Measurements from ENCODE around the gene VPS26C.
"Not testable (repeated sequence)": the region's sequence is repeated elsewhere in the genome, so short reads cannot be mapped to it uniquely, and the experiment has no call there.

The VPS26C gene

DNA sequence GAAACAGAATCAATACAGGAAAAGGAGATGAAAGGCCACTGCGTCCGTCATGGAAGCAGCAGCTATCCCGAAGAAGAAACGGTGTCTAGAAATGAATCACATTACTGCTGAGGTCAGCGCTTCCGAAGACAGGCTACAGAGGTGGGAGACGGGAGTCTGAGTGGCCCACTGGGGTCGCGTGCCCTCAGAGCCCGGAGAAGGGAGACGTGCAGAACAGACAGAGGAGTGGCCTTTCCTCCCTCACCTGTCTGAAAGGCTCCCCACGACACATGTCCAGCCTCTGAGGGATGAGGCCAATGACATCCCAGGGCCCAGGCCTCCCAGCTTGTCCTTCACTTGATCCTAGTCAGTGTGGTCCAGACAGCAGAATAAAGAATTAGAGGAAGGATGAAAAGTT, 35.9 kb downstream of the VPS26C start:
- no peaks in the 10 kb centered on the region for H3K9me3 Mint-ChIP-seq
- H3K4me1 Mint-ChIP-seq (ENCODE audit: low read depth): no peaks in the 10 kb centered on the region
- intact Hi-C loops (cut with micrococcal nuclease): no loop called here
- H3K4me3 Mint-ChIP-seq: no peak overlapping the region
- no peaks in the 10 kb centered on the region for H3K27me3 Mint-ChIP-seq
- peaks cover 99% of the 10 kb centered on the region for H3K36me3 Mint-ChIP-seq (ENCODE audit: low read depth)
- H3K27ac Mint-ChIP-seq: no peak overlapping the region

DNA sequence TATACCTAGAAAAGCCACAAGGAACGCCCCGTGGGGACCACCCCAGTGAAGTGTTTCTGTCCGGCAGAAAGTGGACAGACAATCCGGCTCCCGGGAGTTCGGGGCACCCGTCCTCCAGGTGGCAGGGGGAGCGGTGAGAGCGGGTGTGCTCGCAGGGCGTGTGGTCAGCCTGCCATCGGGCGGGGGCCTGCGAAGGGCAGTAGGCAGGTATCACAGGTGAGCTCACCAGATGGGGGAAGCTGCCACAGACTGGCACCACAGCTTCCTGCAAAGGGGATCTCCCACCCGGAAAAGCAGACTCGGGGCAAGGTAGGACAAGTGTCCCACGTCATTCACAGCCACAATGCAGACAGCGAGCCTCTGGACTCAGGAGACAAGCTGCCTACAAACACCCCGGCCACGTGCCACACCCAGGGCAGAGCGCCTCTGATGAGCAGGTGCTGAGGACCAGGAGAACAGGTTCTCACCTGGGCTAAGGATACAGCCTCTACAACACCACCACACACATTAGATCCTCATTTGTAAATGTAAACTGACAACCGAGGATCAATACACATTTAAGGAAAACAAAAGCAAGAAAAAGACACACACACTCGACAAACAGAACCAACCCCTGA, 36.4 kb downstream of the VPS26C start:
- H3K27me3 Mint-ChIP-seq: no peaks in the 10 kb centered on the region
- H3K9me3 Mint-ChIP-seq: no peaks in the 10 kb centered on the region
- H3K4me1 Mint-ChIP-seq (ENCODE audit: low read depth): no peaks in the 10 kb centered on the region
- H3K36me3 Mint-ChIP-seq (ENCODE audit: low read depth): peaks cover 99% of the 10 kb centered on the region
- H3K27ac Mint-ChIP-seq: no peak overlapping the region
- intact Hi-C loops (cut with micrococcal nuclease): no loop called here
- H3K4me3 Mint-ChIP-seq: no peak overlapping the region

DNA sequence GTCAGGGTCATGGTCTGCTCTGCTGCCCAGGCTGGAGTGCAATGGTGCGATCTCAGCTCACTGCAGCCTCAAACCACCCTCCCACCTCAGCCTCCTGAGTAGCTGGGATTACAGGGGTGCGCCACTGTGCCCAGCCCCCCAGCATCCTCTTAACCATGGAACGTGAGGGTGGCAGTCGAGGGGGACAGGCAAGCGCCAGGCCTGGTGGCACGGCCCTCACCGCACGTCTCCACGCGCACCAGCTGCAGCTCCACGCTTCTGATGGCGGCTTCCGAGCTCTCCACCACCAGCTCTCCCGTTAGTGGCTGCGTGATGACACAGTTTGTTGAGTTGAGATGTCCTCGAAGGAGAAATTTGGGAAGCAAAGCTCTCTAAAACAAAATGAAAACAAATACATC, 39.1 kb downstream of the VPS26C start:
- Mint-ChIP-seq H3K27ac (no peak overlapping the region), H3K36me3 (ENCODE audit: low read depth) (peaks cover 100% of the 10 kb centered on the region), H3K4me3 (no peak overlapping the region), H3K27me3 (no peaks in the 10 kb centered on the region), H3K9me3 (no peaks in the 10 kb centered on the region), H3K4me1 (ENCODE audit: low read depth) (no peaks in the 10 kb centered on the region)
- intact Hi-C loops (cut with micrococcal nuclease): no loop called here

DNA sequence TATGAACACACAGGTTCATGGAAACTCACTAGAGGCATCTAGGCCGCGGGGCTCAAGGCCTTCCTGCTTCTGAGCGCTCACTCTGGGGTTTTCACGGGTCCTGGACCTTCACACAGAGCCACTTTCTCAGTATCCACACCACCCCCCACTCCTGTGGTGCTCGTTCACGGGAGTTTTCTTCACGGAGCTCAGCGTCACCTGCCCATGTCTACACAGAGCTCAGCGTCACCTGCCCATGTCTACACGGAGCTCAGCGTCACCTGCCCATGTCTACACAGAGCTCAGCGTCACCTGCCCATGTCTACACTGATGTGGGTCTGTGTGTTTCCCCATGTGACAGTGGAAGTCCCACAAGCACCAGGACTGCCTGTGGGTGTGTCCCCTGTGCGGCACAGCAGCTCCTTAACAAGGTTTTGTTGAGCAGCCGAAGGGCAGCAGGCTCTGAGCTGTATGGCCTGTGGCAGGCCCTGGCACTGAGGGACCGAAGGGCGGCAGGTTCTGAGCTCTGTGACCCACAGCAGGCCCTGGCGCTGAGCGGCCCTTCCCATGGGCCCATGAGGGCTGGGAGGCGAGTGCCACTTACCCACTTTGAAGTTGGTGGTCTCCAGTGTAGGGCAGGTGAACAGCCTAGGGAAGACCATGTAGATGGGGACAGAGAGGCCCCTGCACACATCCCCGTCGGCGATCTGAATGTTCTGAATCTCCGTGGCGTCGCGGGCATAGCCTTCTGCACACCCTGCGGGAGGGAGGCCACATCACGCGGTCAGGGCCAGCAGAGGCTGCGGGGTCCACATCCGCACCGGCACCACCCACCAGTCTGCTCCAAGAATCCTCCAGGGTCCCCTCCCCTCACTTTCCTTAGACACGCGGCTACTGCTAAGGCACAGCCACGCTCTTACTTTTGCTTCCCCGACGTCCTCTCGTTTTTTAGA, 39.8 kb downstream of the VPS26C start:
- Mint-ChIP-seq H3K27ac (no peak overlapping the region), H3K27me3 (no peaks in the 10 kb centered on the region), H3K4me3 (no peak overlapping the region), H3K9me3 (no peaks in the 10 kb centered on the region), H3K4me1 (ENCODE audit: low read depth) (no peaks in the 10 kb centered on the region), H3K36me3 (ENCODE audit: low read depth) (peaks cover 98% of the 10 kb centered on the region)
- intact Hi-C loops (cut with micrococcal nuclease): no loop called here

DNA sequence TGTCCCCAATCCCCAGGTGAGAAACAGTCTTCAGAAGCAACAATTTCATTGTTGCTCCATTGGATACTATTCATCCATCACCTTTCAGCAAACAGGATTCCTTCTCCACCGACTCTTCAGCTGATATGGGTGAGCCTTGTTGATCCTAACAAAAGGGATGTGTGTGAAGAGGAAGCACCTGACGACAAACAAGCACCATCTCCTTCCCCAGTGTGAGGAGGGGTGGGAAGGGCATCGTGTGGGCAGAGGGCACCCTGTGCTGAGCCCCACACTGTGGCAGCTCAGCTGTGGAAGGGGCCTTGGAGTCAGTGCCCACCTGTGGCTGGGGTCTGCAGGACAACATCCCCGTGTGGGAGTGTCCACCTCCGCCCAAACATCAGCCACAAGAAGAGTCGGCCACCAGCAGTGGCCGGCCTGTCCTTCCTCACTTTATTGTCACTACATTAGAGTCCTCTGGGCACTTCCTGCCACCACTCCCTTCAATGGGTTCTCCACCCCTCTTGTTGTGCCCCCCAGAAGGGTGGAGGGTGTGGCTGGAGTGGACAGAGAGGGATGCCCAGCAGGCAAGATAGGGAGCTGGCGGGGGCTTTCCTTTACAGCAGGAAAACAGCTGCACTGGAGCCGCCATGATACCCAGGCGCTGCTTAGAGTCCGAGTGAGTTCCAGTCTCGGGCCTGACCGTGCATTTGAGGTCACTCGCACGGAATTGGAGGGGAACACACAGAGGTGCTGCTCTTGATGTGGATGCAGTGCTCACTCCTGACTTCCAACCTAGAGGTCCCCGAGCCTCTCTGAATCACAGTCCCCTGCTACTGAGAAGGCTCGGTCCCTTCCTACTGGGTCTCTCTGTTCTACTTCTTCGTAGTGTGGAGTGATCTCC, 40.9 kb downstream of the VPS26C start:
- no peaks in the 10 kb centered on the region for H3K27me3 Mint-ChIP-seq
- intact Hi-C loops (cut with micrococcal nuclease): no loop called here
- H3K4me3 Mint-ChIP-seq: no peak overlapping the region
- peaks cover 87% of the 10 kb centered on the region for H3K36me3 Mint-ChIP-seq (ENCODE audit: low read depth)
- H3K9me3 Mint-ChIP-seq: no peaks in the 10 kb centered on the region
- H3K27ac Mint-ChIP-seq: no peak overlapping the region
- no peaks in the 10 kb centered on the region for H3K4me1 Mint-ChIP-seq (ENCODE audit: low read depth)

DNA sequence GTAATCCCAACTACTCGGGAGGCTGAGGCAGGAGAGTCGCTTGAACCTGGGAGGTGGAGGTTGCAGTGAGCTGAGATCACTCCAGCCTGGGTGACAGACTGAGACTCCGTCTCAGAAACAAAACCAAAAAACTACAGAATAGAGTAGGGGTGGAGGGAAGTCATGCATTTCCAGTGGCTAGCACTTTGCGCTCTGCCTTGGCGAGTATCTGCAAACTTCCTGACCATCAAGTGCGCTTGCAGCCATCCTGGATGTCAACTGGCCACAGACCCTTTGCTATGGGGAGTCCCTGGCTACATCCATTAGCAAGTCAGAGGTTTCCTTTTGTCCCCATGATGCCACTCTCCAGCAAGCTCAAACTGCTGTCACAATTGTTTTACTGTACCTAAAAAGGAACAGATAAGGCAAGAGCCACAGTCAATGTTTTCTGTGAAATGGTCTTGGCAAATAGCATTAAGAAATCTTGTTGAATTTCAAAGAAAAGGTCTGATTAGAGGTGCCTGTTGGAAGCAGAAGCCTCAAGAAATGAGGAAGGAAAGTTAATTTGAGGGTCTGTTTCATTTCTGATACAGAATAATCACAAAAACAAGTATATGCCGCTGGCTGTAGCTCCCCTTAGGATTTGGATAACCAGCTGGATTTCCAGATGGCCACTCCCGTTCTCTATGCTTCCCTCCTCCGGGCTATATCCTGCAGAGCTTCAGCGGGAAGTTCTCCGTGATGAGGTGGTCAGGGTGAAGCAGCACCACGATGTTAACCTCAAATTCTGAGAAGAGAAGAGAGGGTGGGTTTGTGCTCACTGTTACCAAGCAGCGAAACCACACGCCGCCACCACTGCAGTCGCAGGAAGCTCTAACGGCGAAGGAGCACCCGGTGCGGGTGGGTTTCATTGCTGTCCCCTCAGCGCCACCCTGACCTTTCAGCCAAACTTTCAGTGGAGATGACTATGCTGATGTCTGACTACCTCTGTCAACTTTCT, 42.0 kb downstream of the VPS26C start:
- intact Hi-C loops (cut with micrococcal nuclease): loop anchor here (5.0 kb wide), 1 partner anchor 32 kb away; no protein-coding TSS in a partner anchor
- peaks cover 76% of the 10 kb centered on the region for H3K36me3 Mint-ChIP-seq (ENCODE audit: low read depth)
- H3K9me3 Mint-ChIP-seq: no peaks in the 10 kb centered on the region
- H3K27ac Mint-ChIP-seq: no peak overlapping the region
- peaks cover 3% of the 10 kb centered on the region for H3K4me1 Mint-ChIP-seq (ENCODE audit: low read depth)
- H3K27me3 Mint-ChIP-seq: peaks cover 3% of the 10 kb centered on the region
- H3K4me3 Mint-ChIP-seq: no peak overlapping the region

DNA sequence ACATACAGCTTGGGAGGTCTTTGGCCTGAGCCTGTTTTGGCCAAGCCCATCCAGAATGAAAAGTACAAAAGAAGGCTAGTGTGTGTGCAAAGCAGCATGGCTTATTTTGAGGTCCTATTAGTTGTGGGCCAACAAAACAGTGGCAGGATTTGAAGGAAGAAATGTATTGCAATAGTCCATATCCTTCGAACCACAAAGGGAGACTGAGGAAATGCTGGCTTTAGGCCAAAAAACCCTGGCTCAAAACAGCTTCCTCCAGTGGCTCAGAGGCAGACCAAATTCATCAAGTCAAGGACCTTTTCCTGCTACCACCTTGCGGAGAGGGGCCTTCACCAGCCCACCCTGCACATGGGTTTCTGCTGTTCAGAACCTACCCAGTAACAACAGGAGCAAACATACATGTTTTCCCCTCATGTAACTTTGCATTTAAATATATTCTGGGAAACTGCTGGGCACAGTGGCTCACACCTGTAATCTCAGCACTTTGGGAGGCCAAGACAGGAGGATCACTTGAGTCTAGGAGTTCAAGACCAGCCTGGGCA, 43.3 kb downstream of the VPS26C start:
- H3K4me1 Mint-ChIP-seq (ENCODE audit: low read depth): peaks cover 10% of the 10 kb centered on the region
- intact Hi-C loops (cut with micrococcal nuclease): loop anchor here (5.0 kb wide), 1 partner anchor 33 kb away; no protein-coding TSS in a partner anchor
- no peak overlapping the region for H3K27ac Mint-ChIP-seq
- H3K27me3 Mint-ChIP-seq: peaks cover 12% of the 10 kb centered on the region
- H3K4me3 Mint-ChIP-seq: no peak overlapping the region
- no peaks in the 10 kb centered on the region for H3K9me3 Mint-ChIP-seq
- H3K36me3 Mint-ChIP-seq (ENCODE audit: low read depth): peaks cover 63% of the 10 kb centered on the region

DNA sequence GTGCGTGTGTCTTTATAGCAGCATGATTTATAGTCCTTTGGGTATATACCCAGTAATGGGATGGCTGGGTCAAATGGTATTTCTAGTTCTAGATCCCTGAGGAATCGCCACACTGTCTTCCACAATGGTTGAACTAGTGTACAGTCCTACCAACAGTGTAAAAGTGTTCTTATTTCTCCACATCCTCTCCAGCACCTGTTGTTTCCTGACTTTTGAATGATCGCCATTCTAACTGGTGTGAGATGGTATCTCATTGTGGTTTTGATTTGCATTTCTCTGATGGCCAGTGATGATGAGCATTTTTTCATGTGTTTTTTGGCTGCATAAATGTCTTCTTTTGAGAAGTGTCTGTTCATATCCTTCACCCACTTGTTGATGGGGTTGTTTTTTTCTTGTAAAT, 44.9 kb downstream of the VPS26C start:
- Mint-ChIP-seq H3K36me3 (ENCODE audit: low read depth) (peaks cover 47% of the 10 kb centered on the region), H3K4me1 (ENCODE audit: low read depth) (peaks cover 10% of the 10 kb centered on the region), H3K27me3 (peaks cover 12% of the 10 kb centered on the region)
- H3K27ac Mint-ChIP-seq, H3K4me3 Mint-ChIP-seq, H3K9me3 Mint-ChIP-seq: not testable (repeated sequence)
- intact Hi-C loops (cut with micrococcal nuclease): loop anchor here (5.0 kb wide), 1 partner anchor 35 kb away; no protein-coding TSS in a partner anchor

DNA sequence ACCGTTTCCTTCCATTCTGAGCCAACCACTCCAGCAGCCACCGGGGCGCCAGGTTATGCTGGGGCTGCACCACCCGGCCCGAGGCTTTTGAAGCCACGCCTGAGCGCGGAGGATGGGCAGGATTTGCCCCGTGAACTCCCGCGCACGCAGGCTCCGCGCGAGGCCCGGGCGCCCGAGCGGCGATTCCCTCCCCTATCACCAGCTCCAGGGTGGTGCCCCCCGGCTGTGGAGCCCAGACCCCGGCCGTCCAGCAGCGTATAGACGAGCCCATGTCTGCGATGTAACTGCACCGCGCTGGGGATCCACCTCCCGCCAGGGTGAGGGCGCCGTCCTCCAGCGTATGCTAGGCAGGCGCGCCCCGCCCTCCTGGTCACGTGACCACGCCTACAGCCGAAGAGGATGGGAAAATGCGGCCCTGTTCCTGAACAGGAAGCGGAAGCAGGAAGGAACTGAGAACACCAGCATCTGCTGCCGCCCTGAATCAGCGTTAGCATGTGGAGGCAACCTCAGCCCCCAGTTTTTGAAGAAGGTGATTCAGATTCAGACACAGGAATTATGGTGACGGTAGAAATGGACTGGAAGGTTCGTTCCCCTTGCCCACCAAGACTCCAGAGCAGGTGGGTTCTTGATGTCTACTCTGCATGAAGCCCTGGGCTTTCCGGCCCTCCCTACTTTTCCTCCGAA, 46.0 kb downstream of the VPS26C start:
- Mint-ChIP-seq H3K27me3 (peaks cover 12% of the 10 kb centered on the region), H3K27ac (peak overlapping the region; percentile 77), H3K4me1 (ENCODE audit: low read depth) (peaks cover 10% of the 10 kb centered on the region), H3K4me3 (peak overlapping the region; percentile 79), H3K9me3 (no peaks in the 10 kb centered on the region), H3K36me3 (ENCODE audit: low read depth) (peaks cover 35% of the 10 kb centered on the region)
- intact Hi-C loops (cut with micrococcal nuclease): loop anchor here (1.0 to 5.0 kb wide), 3 partner anchors 13 to 46 kb away; partner anchors contain the start of gene VPS26C

DNA sequence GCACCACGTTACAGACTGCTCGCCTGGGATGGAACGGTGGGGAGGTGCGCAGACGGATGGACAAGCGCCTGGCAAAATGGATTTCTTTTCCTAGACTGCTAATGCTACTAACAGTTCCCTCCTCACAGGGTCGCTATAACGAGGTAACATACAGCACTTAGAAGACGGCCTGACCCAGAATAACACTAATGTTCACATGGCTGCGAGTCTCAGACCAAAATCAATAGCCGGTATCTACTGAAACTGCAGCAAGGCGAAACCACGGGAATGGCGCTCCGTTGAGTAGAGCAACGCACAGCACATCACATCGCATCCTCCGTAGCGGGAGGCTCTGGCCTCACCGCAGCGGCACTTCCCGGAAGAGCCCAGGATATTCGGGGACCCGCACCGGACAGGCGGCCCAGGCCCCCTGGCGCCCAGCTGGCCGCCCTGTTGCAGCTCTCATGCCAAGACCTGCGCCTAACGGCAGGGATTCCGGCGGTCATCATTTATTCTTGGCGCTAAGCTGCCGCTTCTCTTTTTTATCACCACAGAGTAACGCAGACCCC, 46.6 kb downstream of the VPS26C start:
- Mint-ChIP-seq H3K4me1 (ENCODE audit: low read depth) (peaks cover 10% of the 10 kb centered on the region), H3K36me3 (ENCODE audit: low read depth) (peaks cover 29% of the 10 kb centered on the region), H3K27me3 (peaks cover 12% of the 10 kb centered on the region), H3K9me3 (no peaks in the 10 kb centered on the region), H3K27ac (peak overlapping the region; percentile 77), H3K4me3 (peak overlapping the region; percentile 79)
- intact Hi-C loops (cut with micrococcal nuclease): loop anchor here (2.0 to 5.0 kb wide), 2 partner anchors 37 to 46 kb away; partner anchors contain the start of gene VPS26C

DNA sequence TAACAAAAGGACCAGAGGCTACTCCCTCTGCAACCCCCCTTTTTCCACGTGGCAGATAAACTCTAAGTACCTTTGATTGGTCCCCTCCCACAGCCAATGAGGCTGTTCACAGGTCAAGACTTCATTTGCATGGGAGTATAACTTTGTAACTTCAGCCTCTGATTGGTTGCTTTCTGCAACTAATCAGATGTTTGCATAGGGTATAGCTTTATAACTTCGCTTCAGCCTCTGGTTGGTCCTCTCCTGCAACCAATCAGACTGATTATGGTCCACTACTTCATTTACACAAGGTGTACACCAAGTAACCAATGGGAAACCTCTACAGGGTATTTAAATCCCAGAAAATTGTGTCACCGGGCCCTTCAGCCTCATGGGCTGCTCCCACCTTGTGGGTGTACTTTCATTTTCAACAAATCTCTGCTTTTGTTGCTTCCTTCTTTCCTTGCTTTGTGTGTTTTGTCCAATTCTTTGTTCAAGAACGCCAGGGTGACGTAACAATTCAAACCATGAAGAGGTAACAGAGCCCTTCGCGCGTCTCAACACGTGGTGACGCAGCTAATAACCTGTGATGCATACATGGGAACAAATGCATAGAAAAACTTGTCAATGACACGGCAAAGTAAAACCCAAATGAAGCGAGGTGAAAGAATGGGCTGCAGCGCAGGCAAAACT, 47.2 kb downstream of the VPS26C start:
- intact Hi-C loops (cut with micrococcal nuclease): loop anchor here (2.0 to 5.0 kb wide), 2 partner anchors 37 to 47 kb away; partner anchors contain the start of gene VPS26C
- Mint-ChIP-seq H3K4me3 (peak overlapping the region; percentile 79), H3K4me1 (ENCODE audit: low read depth) (peaks cover 10% of the 10 kb centered on the region), H3K9me3 (no peaks in the 10 kb centered on the region), H3K36me3 (ENCODE audit: low read depth) (peaks cover 23% of the 10 kb centered on the region), H3K27me3 (peaks cover 12% of the 10 kb centered on the region), H3K27ac (peak overlapping the region; percentile 77)
